ENCODE data around the gene DESI2.

Gene DESI2

DNA sequence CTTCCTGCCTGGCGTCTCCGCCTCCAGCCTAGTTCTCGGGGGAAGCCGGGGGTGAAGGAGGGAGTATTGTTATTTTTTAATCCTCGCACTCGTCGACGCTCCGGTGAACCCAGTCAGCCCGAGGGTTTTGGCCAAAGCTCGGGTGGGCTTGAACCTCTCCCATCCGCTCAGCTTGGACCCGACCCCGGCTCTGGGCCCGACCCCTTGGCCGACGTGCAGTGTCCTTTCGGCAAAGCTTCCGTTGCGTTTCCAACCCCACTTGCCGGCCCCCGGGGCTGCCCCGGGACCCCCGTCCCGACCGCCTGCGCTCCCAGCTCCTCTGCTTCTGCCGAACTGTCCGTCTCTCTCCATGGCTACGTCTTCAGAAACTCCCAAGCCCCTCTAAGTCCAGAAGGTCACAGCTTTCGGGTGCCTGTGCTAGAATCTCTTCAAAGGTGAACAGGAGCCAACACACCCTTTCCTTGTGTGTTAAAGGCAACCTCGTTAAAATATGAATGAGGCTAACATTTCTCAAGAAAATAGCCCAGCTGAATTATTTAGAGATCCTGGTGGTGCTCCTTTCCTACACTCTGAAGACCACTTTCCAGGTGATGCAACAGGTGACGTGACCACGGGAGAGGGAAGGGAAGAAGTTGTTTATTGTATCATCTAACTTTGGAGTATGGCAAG is 647 bp downstream of the DESI2 start (continued):
- TF ChIP-seq ZNF560 (tag by site-specific recombination; IDR thresholded peaks at IDR 0.05; ENCODE audit: borderline replicate concordance) (no peak), KLF7 (tag by site-specific recombination; IDR thresholded peaks at IDR 0.05; ENCODE audit: borderline replicate concordance) (no peak), ZNF626 (tag by site-specific recombination; IDR thresholded peaks at IDR 0.05) (no peak), ZNF350 (tag by site-specific recombination; IDR thresholded peaks at IDR 0.05) (no peak), KLF10 (tag by site-specific recombination; IDR thresholded peaks at IDR 0.05) (no peak), ZNF302 (tag by site-specific recombination; IDR thresholded peaks at IDR 0.05; ENCODE audit: low read depth) (no peak), TRIM28 (IDR thresholded peaks at IDR 0.05; ENCODE audit: borderline replicate concordance, low read length) (no peak), ZNF777 (tag by site-specific recombination; IDR thresholded peaks at IDR 0.05; ENCODE audit: borderline replicate concordance) (no peak), ZNF24 (tag by site-specific recombination; IDR thresholded peaks at IDR 0.05) (no peak), ZNF37A (tag by site-specific recombination; IDR thresholded peaks at IDR 0.05) (0 out of 2 replicates have a peak, but pooled peaks have one; percentile 9), REPIN1 (tag by site-specific recombination; IDR thresholded peaks at IDR 0.05; ENCODE audit: low read depth) (no peak), ZNF747 (tag by site-specific recombination; IDR thresholded peaks at IDR 0.05) (no peak), ZNF837 (tag by site-specific recombination; IDR thresholded peaks at IDR 0.05) (no peak), ZNF223 (tag by site-specific recombination; IDR thresholded peaks at IDR 0.05) (no peak), ZNF585B (tag by site-specific recombination; IDR thresholded peaks at IDR 0.05) (no peak), ZEB2 (tag by site-specific recombination; IDR thresholded peaks at IDR 0.05) (no peak; the same call in 1 of the 2 replicates), TCF7L2 (IDR thresholded peaks at IDR 0.05; ENCODE audit: borderline replicate concordance, low read depth, low read length) (no peak), ZNF530 (tag by site-specific recombination; IDR thresholded peaks at IDR 0.05; ENCODE audit: low read depth) (no peak), HOXD13 (CRISPR knock-in tag; IDR thresholded peaks at IDR 0.05; ENCODE audit: borderline replicate concordance) (no peak), ZNF501 (tag by site-specific recombination; IDR thresholded peaks at IDR 0.05) (peak; percentile 67; the same call in 1 of the 2 replicates)
- TF ChIP-seq, protein P1, sequence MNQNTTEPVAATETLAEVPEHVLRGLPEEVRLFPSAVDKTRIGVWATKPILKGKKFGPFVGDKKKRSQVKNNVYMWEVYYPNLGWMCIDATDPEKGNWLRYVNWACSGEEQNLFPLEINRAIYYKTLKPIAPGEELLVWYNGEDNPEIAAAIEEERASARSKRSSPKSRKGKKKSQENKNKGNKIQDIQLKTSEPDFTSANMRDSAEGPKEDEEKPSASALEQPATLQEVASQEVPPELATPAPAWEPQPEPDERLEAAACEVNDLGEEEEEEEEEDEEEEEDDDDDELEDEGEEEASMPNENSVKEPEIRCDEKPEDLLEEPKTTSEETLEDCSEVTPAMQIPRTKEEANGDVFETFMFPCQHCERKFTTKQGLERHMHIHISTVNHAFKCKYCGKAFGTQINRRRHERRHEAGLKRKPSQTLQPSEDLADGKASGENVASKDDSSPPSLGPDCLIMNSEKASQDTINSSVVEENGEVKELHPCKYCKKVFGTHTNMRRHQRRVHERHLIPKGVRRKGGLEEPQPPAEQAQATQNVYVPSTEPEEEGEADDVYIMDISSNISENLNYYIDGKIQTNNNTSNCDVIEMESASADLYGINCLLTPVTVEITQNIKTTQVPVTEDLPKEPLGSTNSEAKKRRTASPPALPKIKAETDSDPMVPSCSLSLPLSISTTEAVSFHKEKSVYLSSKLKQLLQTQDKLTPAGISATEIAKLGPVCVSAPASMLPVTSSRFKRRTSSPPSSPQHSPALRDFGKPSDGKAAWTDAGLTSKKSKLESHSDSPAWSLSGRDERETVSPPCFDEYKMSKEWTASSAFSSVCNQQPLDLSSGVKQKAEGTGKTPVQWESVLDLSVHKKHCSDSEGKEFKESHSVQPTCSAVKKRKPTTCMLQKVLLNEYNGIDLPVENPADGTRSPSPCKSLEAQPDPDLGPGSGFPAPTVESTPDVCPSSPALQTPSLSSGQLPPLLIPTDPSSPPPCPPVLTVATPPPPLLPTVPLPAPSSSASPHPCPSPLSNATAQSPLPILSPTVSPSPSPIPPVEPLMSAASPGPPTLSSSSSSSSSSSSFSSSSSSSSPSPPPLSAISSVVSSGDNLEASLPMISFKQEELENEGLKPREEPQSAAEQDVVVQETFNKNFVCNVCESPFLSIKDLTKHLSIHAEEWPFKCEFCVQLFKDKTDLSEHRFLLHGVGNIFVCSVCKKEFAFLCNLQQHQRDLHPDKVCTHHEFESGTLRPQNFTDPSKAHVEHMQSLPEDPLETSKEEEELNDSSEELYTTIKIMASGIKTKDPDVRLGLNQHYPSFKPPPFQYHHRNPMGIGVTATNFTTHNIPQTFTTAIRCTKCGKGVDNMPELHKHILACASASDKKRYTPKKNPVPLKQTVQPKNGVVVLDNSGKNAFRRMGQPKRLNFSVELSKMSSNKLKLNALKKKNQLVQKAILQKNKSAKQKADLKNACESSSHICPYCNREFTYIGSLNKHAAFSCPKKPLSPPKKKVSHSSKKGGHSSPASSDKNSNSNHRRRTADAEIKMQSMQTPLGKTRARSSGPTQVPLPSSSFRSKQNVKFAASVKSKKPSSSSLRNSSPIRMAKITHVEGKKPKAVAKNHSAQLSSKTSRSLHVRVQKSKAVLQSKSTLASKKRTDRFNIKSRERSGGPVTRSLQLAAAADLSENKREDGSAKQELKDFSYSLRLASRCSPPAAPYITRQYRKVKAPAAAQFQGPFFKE (tag by site-specific recombination; IDR thresholded peaks at IDR 0.05; ENCODE audit: borderline replicate concordance), result no peak
- TF ChIP-seq, protein P2, sequence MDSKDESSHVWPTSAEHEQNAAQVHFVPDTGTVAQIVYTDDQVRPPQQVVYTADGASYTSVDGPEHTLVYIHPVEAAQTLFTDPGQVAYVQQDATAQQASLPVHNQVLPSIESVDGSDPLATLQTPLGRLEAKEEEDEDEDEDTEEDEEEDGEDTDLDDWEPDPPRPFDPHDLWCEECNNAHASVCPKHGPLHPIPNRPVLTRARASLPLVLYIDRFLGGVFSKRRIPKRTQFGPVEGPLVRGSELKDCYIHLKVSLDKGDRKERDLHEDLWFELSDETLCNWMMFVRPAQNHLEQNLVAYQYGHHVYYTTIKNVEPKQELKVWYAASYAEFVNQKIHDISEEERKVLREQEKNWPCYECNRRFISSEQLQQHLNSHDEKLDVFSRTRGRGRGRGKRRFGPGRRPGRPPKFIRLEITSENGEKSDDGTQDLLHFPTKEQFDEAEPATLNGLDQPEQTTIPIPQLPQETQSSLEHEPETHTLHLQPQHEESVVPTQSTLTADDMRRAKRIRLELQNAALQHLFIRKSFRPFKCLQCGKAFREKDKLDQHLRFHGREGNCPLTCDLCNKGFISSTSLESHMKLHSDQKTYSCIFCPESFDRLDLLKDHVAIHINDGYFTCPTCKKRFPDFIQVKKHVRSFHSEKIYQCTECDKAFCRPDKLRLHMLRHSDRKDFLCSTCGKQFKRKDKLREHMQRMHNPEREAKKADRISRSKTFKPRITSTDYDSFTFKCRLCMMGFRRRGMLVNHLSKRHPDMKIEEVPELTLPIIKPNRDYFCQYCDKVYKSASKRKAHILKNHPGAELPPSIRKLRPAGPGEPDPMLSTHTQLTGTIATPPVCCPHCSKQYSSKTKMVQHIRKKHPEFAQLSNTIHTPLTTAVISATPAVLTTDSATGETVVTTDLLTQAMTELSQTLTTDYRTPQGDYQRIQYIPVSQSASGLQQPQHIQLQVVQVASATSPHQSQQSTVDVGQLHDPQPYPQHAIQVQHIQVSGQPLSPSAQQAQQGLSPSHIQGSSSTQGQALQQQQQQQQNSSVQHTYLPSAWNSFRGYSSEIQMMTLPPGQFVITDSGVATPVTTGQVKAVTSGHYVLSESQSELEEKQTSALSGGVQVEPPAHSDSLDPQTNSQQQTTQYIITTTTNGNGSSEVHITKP (tag by site-specific recombination; IDR thresholded peaks at IDR 0.05), result no peak
- TF ChIP-seq, protein P3, sequence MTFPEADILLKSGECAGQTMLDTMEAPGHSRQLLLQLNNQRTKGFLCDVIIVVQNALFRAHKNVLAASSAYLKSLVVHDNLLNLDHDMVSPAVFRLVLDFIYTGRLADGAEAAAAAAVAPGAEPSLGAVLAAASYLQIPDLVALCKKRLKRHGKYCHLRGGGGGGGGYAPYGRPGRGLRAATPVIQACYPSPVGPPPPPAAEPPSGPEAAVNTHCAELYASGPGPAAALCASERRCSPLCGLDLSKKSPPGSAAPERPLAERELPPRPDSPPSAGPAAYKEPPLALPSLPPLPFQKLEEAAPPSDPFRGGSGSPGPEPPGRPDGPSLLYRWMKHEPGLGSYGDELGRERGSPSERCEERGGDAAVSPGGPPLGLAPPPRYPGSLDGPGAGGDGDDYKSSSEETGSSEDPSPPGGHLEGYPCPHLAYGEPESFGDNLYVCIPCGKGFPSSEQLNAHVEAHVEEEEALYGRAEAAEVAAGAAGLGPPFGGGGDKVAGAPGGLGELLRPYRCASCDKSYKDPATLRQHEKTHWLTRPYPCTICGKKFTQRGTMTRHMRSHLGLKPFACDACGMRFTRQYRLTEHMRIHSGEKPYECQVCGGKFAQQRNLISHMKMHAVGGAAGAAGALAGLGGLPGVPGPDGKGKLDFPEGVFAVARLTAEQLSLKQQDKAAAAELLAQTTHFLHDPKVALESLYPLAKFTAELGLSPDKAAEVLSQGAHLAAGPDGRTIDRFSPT (tag by site-specific recombination; IDR thresholded peaks at IDR 0.05), result no peak
- TF ChIP-seq, protein P4, sequence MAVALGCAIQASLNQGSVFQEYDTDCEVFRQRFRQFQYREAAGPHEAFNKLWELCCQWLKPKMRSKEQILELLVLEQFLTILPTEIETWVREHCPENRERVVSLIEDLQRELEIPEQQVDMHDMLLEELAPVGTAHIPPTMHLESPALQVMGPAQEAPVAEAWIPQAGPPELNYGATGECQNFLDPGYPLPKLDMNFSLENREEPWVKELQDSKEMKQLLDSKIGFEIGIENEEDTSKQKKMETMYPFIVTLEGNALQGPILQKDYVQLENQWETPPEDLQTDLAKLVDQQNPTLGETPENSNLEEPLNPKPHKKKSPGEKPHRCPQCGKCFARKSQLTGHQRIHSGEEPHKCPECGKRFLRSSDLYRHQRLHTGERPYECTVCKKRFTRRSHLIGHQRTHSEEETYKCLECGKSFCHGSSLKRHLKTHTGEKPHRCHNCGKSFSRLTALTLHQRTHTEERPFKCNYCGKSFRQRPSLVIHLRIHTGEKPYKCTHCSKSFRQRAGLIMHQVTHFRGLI (tag by site-specific recombination; IDR thresholded peaks at IDR 0.05), result no peak

All from HEK293 (cell line).